Stimulated activated CD8-positive, alpha-beta memory T cell treated with anti-CD3 and anti-CD28 coated beads, Interleukin-7, amount 100 ng/mL, for 24 hours (primary cell): Measurements from ENCODE around the gene KCTD5.
"Not testable (repeated sequence)": the region's sequence is repeated elsewhere in the genome, so short reads cannot be mapped to it uniquely, and the experiment has no call there.

Experiments
- DNase-seq: peaks from one replicate; pipeline ENCODE4 v3.0.0-alpha.2; 2020; ENCODE audit warnings: low read depth

Gene KCTD5

GRCh38 chr16:2710021-2710710, 27.8 kb downstream of the KCTD5 start:
- DNase-seq = no peak

- no peak for DNase-seq
Measured at GRCh38 chr16:2710711-2711231, 28.4 kb downstream of the KCTD5 start.

GRCh38 chr16:2711370-2712062, 29.2 kb downstream of the KCTD5 start:
- DNase-seq = no peak

GRCh38 chr16:2712063-2712441, 29.7 kb downstream of the KCTD5 start:
- DNase-seq = no peak

GRCh38 chr16:2712546-2712945, 30.2 kb downstream of the KCTD5 start:
- no peak for DNase-seq

- DNase-seq = no peak
Measured at GRCh38 chr16:2713523-2713922, 31.2 kb downstream of the KCTD5 start.

- DNase-seq = no peak
Measured at GRCh38 chr16:2713985-2714774, 31.9 kb downstream of the KCTD5 start.

- no peak for DNase-seq
Measured at GRCh38 chr16:2715064-2715463, 32.7 kb downstream of the KCTD5 start.

- peak; percentile 59 for DNase-seq
Measured at GRCh38 chr16:2715519-2715918, 33.2 kb downstream of the KCTD5 start.

DNA sequence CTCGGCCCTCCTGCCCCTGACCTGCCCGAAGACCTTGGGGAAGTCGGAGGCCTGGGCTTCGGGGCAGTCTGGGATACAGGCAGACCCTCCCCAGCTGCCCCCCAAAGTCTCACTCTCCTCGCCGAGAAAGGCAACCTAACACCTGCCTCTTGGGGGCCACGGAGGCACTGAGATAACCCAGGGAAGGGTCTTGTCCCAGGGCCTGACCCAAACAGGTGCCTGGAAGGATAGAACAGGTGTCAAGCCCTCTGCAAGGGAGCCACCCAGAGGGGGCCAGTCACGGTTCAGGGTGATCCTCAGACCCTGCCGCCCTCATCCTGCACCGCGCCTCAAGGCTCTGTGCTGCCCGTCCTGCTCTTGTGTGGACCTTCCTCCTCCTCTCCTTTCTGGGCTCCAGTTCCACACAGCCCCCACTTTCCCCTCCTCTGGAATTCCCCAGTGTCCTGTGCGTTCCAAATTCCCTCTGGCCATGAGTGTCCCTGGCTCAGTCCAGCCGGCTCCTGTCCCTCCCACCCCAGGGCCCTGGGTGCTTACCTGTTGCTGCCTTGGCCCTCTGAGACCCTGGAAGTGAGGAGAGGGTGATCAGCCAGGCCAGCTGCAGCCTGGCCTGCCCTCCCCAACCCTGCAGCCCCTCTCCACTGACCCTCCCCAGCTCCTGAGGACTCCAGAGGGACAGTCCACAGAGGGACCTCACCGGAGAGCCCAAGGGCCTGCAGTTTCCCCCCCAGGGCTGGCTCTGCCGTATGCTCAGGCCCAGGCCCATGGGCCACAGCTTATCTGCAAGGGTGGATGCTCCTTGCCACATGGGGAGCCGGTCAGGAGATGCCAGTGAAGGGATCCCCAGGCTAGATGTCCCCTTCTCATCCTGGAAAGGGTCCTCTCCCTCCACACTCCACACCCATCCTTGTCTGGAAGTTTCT, 33.9 kb downstream of the KCTD5 start:
- DNase-seq = no peak

DNA sequence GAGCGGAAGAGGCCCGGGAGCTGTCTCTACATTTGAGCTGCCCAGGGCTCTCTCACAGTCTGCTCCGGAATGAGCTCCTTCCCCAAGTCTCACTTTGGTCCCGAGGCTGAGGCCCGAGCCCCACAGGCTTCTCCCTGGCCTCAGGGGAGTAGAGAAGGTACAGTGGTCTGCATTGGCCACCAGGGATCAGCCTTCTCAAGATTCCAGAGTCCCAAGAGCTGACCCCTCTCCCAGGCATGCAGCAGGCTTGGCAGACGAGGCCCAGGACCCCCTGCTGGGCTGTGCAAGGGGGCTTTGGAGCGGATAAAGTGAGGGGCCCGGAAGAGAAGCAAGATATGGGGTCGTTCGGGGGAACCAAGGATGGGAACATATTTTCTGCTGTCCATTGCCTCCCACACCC, 34.6 kb downstream of the KCTD5 start:
- no peak for DNase-seq

- no peak for DNase-seq
Measured at GRCh38 chr16:2717383-2718263, 35.3 kb downstream of the KCTD5 start.

- DNase-seq = no peak
Measured at GRCh38 chr16:2719328-2720063, 37.2 kb downstream of the KCTD5 start.

GRCh38 chr16:2720064-2720457, 37.7 kb downstream of the KCTD5 start, which contains the start of gene PRSS27:
Gene PRSS27, minus strand, starts transcription at chr16:2720224. Its CDS starts 64 bp downstream, at chr16:2720160.
- no peak for DNase-seq

DNA sequence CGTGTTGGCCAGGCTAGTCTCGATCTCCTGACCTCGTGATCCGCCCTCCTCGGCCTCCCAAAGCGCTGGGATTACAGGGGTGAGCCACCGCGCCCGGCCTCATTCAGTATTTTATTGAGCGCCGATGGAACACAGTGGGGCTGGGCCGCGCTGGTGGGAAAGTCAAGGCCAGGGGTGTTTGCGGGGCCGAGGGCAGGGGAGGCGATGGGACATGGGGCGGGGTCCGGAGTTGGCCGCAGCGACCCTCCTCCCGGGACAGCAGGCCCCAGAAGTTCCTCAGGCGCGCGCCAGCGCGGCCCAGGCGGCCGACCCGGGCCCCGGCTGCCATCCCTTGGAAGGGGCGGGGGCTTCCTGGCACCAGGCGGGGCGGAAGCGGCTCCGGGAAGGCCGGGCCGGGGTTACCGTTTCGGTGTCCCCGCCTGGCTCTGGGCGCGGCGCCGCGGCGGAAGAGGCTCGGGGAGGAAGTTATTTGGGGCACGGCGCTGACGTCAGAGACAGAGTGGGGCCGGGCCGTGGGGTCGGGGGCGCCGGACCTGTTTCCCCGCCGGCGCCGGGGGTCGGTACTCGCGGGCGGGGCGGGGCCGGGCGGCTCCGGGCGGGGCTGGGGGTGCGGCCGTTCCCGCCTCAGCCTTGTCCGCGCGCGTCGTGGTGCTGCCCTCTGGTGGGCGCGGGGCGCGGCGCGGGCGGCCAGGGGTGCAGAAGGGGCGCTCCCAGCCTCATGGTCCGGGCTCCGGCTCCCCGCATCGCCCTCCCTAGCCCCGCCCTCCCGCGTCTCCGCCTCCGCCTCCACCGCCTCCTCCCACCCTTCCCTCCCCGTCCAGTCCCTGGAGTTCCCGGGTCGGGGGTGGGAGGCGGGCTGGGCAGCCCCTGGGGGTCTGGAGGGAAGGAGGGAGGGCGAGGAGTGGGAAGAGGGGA, 38.7 kb downstream of the KCTD5 start:
- DNase-seq = peak; percentile 76

- not testable (repeated sequence) for DNase-seq
Measured at GRCh38 chr16:2721634-2722173, 39.4 kb downstream of the KCTD5 start.

DNA sequence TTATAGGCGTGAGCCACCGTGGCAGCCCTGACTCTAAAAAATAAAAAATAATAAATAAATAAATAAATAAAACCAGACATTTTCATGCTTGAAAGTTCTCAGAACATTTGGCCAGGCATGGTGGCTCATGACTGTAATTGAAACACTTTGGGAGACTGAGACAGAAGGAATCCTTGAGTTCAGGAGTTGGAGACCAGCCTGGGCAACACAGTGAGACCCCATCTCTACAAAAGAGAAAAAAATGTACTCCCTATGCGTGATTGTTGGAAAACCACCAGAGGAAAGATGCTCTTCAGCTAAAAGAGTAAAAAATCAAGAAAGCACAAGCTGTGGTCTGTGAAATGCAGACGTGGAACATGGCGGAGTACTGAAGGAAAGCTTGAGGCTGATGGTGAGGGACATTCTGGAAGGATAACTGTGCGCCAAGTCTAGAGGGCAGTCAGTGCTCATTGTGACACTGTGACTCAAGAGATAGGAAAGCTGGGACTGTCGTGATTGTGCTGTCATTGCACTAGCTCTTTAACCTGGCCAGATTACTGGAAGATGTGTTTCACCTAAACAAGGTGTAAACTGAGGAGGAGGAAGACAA, 41.9 kb downstream of the KCTD5 start:
- DNase-seq = no peak

GRCh38 chr16:2724816-2725348, 42.6 kb downstream of the KCTD5 start:
- no peak for DNase-seq
